Measurements from ENCODE around the gene TRMT10B.
"Not testable (repeated sequence)": the region's sequence is repeated elsewhere in the genome, so short reads cannot be mapped to it uniquely, and the experiment has no call there.

The TRMT10B gene

DNA sequence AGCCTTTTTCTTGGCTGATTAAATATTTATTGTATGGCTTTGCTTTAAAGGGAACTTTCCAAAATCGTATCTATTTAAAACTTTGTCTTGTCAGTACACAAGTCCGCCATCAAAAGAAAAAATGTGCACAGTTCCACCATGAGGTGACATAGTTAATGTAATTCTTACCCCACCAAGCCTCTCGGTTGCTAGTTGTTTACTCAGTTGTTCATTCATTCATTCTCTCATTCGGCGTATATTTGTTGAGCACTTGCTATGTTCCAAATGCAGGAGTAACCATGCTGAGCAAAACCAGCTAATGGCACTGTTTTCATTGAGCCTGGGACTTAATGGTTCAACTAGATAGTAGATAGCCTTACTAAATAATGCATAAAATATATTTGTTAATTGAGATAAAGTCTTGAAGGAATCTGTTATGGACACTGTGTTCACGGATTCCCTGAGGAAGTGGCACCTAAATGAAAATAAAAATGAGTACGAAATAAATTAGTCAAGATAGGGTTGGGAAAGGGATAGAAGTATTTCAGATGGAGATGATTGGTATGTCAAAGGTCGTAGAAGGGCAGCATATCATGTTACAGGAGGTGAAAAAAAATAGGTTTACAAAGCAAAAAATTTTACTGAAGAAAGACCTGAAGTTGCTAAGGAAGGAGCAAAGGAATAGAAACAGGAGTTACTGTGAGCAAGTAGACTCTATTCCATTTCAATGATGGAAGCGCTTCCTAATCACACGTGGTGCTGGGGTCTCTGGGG, 48.5 kb downstream of the TRMT10B start:
- no peak for DNase-seq

DNA sequence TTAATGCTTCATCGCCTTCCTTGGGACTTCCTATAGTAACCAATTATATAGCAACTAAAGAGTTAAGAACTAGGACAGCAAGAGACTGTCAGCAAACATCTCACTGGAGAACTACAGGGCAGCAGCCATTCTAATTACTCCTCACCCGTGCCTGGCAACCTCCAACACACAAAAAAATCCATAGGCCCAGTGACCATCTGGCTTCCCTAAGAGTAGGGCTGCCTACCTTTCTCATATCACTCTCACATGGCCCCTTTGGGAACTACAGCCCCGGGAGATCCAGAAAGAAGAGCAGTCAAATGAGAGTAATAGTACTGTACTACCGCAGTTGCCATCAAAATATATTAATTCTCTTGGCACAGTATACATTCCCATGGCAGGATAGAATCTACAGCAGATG, 52.7 kb downstream of the TRMT10B start:
- DNase-seq = no peak

DNA sequence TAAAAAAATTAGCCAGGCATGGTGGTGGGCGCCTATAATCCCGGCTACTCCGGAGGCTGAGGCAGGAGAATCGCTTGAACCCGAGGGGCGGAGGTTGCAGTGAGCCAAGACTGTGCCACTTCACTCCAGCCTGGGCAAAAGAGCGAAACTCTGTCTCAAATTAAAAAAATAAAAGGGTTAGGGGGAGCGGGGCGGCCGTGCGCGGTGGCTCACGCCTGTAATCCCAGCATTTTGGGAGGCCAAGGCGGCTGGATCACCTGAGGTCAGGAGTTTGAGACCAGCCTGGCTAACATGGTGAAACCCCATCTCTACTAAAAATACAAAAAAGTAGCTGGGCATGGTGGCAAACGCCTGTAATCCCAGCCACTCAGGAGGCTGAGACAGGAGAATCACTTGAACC, 56.1 kb downstream of the TRMT10B start:
- not testable (repeated sequence) for DNase-seq

DNA sequence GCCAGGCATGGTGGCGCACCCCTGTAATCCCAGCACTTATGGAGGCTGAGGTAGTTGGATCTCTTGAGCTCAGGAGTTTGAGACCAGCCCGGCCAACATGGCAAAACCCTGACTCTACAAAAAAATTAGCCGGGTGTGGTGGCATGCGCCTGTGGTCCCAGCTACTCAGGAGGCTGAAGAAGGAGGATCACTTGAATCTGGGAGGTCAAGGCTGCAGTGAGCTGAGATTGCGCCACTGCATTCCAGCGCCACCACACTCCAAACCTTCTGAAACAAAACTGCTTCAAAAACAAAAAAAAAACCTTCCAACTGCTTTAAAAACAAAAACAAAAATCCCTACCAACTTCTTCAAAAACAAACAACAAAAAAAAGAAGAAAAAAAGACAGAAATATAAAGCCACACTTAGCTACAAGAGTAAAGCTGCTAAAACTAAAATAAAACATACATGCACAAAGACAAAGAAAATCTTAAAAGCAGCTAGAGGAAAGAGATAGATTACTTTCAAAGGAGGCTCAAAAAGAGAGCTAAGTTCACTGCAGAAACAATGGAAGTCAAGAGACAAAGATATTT, 58.4 kb downstream of the TRMT10B start:
- no peak for DNase-seq

DNA sequence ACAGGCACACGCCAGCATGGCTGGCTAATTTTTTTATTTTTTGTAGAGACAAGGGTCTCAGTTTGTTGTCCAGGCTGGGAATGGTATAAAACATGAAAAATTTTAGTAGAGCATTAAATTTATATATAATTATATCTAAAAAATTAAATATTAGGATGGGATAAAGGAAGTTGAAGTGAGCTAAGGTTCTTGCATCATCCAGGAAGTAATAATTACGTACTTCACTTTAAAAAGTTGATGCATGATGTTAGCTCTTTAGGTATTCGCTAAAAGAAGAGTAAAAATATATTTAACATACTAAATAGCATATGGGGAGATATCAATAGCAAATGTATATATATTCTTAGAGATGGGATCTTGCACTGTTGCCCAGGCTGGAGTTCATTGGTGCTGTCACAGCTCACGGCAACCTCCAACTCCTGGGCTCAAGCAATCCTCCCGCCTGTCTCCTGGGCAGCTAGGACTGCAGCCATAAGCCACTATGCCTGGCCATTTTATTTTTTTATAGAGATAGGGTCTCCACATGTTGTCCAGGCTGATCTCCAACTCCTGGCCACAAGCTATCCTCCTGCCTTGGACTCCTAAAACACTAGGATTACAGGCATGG, 59.3 kb downstream of the TRMT10B start:
- DNase-seq = no peak

- DNase-seq = no peak
These were observed 65.2 kb downstream of the TRMT10B start for GRCh38 chr9:37818849-37819248.

DNA sequence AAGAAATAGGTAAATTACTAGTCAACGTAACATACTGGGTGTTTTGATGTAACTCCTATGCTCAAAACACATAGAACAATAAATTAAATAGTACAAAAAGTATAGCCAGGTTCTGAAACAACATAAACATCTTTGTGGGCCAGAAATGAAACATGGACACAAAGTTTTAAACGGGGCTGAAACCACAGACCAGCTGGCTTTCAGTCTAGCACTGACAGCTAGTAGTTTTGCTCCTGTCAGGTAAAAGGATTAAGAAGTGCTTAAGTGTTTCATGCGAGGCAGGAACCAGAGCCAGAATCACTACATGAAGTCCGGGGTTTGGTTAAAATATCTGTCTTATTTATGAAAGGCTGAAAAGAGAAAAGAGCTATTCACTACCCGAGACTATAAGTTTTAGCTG, 66.5 kb downstream of the TRMT10B start:
- no peak for DNase-seq

GRCh38 chr9:37825174-37825573, 71.6 kb downstream of the TRMT10B start:
- not testable (repeated sequence) for DNase-seq

DNA sequence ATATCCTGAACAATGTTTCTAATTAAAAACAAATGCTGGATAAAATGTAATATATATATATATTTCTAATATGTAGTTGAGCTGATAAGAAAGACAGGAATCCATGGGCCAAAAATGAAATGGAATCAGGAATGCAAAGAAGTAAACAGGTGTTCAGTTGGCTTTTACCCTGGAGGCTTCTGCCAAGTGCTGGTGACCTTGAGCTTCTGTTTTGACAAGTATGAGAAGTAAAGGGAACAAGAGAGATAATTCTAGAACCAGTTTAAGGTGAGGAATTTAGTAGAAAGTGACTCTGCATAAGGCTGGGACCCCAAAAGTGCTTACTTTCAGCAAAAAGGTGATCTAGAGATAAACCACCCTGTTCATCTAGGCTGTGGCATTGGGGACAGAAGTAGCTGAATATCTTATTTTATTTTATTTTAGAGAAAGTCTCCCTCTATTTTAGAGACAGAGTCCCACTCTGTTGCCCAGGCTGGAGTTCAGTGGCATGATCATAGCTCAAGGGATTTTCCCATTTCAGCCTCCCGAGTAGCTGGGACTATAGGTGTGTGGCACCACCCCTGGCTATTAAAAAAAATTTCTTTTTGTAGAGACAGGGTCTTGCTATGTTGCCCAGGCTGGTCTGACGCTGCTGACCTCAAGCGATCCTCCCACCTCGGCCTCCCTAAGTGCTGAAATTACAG, 74.0 kb downstream of the TRMT10B start:
- no peak for DNase-seq
